Measurements from ENCODE around the gene KIRREL3.

Gene KIRREL3

DNA sequence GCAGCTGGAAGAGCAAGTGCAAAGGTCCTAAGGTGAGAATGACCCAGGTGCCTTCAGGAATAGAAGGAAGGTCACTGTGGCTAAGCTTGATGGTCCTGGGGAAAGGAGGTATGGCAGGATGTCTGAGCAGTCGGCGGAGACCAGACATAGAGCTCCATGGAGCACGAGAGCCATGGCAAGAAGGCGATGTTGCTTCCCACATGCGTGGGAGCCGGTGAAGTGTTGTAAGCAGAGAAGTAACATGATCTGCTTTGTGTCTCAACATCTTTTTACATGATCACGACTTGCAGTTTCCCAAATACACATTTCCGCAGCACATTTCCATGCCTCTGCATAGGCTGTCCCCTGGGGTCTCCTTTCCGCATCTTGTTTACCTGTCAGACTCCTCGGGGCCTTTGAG lies 231.9 kb downstream of the KIRREL3 start:
- TF ChIP-seq, protein P1, sequence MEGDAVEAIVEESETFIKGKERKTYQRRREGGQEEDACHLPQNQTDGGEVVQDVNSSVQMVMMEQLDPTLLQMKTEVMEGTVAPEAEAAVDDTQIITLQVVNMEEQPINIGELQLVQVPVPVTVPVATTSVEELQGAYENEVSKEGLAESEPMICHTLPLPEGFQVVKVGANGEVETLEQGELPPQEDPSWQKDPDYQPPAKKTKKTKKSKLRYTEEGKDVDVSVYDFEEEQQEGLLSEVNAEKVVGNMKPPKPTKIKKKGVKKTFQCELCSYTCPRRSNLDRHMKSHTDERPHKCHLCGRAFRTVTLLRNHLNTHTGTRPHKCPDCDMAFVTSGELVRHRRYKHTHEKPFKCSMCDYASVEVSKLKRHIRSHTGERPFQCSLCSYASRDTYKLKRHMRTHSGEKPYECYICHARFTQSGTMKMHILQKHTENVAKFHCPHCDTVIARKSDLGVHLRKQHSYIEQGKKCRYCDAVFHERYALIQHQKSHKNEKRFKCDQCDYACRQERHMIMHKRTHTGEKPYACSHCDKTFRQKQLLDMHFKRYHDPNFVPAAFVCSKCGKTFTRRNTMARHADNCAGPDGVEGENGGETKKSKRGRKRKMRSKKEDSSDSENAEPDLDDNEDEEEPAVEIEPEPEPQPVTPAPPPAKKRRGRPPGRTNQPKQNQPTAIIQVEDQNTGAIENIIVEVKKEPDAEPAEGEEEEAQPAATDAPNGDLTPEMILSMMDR (IDR thresholded peaks at IDR 0.05; ENCODE audit: insufficient read depth, low read length, missing control alignments), result no peak
- ChIA-PET CTCF (interaction anchor here (0.6 kb wide), 1 partner anchor 13 kb away, joined by 3 read pairs; no protein-coding TSS in a partner anchor), POLR2A (no interaction called here)
- no peak overlapping the region for H3K4me3 ChIP-seq (ENCODE audit: low read depth, low read length)
- DNase-seq (ENCODE audit: low read depth, low spot score), result no peak

DNA sequence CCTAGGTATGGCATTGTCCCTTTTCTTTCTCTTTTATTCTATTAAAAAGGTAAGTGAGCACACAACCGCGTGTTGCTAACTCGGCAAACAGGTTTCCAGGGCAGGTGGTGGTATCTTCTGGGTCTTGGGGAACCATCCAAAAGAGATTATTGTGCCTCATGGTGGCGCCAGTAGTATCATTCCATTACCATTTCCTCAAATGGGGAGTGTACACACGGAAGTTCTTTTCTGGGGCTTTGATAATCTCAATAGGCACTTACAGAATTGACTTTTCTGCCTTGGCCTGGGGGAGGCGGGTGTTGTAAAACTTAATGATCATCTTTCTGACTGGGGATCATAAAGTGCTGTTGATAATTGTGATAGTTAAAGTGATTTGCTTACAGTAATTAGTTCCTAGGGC lies 234.1 kb downstream of the KIRREL3 start:
- TF ChIP-seq, protein P1 (IDR thresholded peaks at IDR 0.05; ENCODE audit: insufficient read depth, low read length, missing control alignments), result no peak
- CTCF ChIA-PET, result interaction anchor here (0.8 kb wide), 1 partner anchor 9 kb away, joined by 3 read pairs; no protein-coding TSS in a partner anchor
- no peak for DNase-seq (ENCODE audit: low read depth, low spot score)
- H3K4me3 ChIP-seq (ENCODE audit: low read depth, low read length), result no peak overlapping the region
- POLR2A ChIA-PET, result no interaction called here

DNA sequence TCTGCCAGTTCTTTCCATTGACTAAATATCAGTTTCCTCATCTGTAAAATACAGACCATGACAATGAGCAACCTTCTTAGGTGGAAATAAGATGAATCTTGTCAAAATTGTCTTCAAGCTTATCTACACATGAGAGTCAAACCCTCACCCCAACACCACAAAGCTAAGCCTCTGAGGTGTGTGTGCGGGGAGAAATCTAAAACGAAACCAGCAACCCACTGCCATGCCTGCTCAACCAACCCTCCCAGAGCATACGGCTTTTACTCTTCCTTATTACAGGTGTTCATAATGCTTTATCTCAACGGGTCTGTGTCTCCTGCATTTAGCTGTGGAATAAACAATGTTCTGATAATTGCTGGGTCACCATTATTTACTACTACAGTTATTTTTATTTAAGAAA lies 235.4 kb downstream of the KIRREL3 start:
- DNase-seq (ENCODE audit: low read depth, low spot score), result no peak
- TF ChIP-seq, protein P1 (IDR thresholded peaks at IDR 0.05; ENCODE audit: insufficient read depth, low read length, missing control alignments), result no peak
- CTCF ChIA-PET, result interaction anchor here (0.6 to 3.0 kb wide), 4 partner anchors 10 to 225 kb away, joined by 3 to 13 read pairs (median 10); no protein-coding TSS in a partner anchor
- no peak overlapping the region for H3K4me3 ChIP-seq (ENCODE audit: low read depth, low read length)
- POLR2A ChIA-PET, result no interaction called here

DNA sequence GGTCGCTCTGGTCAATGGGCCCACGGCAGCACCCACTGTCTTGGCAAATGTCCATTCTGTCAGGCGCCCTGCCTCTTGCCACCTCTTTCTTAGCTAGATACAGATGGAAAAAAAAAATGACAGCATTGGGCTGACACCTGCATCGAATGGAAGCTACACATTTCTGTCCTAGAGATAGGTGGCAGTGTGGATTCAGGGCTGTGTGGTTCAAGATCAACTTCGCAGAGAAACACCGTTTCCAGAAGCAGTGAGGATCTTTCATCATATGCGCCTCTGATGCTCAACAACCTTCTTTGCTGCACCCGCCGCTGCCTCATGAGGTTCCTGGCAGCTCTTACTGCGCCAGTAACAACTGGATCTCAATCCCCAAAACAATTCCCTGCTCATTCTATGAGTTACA lies 236.3 kb downstream of the KIRREL3 start:
- no peak overlapping the region for H3K4me3 ChIP-seq (ENCODE audit: low read depth, low read length)
- POLR2A ChIA-PET, result no interaction called here
- CTCF ChIA-PET, result interaction anchor here (0.9 to 3.0 kb wide), 6 partner anchors 9 to 226 kb away, joined by 3 to 13 read pairs (median 6); no protein-coding TSS in a partner anchor
- DNase-seq (ENCODE audit: low read depth, low spot score), result no peak
- TF ChIP-seq, protein P1 (IDR thresholded peaks at IDR 0.05; ENCODE audit: insufficient read depth, low read length, missing control alignments), result no peak

DNA sequence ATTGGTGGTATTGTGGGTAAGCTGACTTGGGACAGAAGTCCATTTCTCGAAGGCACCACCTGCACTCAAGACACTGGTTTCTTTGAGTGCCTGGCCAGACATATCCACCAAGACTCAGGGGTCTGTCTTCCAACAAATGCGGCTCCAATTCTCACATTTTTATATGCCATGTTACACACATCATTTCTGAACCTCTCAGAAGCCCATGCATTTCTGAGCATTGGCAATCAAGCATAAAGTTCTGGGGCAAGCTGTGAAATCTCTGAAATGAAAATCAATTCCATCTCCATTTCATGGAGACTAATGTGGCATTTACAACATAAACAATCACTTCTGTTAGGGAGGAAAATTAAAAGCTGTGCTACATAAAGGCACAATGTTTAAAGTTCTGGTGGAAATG lies 243.7 kb downstream of the KIRREL3 start:
- CTCF ChIA-PET, result no interaction called here
- TF ChIP-seq, protein P1 (IDR thresholded peaks at IDR 0.05; ENCODE audit: insufficient read depth, low read length, missing control alignments), result no peak
- no peak for DNase-seq (ENCODE audit: low read depth, low spot score)
- H3K4me3 ChIP-seq (ENCODE audit: low read depth, low read length), result no peak overlapping the region
- POLR2A ChIA-PET, result no interaction called here

DNA sequence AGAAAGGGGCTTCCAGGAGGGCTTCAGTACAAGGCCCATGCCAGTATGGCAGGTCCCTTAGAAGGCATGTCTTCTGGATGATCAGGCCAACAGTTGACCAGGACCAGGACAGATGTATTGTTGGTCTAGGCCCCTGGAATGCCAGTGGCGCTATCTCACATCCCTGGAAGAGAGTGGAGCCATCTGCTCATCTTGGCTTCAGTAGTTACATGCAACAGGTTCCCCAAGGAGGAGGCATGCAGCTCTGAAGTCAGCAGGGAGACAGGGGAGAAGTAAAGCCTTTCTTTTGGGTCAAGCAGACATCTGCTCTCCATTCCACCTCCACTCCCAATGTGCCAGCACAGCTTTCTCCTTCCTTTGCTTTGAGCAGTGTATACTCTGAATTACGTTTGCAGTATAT lies 244.1 kb downstream of the KIRREL3 start:
- TF ChIP-seq, protein P1 (IDR thresholded peaks at IDR 0.05; ENCODE audit: insufficient read depth, low read length, missing control alignments), result no peak
- ChIA-PET CTCF (interaction anchor here (0.9 to 2.4 kb wide), 5 partner anchors 9 to 276 kb away, joined by 3 to 9 read pairs (median 4); no protein-coding TSS in a partner anchor), POLR2A (no interaction called here)
- H3K4me3 ChIP-seq (ENCODE audit: low read depth, low read length), result no peak overlapping the region
- no peak for DNase-seq (ENCODE audit: low read depth, low spot score)
